ENCODE data around the gene HNF1B.

DNA sequence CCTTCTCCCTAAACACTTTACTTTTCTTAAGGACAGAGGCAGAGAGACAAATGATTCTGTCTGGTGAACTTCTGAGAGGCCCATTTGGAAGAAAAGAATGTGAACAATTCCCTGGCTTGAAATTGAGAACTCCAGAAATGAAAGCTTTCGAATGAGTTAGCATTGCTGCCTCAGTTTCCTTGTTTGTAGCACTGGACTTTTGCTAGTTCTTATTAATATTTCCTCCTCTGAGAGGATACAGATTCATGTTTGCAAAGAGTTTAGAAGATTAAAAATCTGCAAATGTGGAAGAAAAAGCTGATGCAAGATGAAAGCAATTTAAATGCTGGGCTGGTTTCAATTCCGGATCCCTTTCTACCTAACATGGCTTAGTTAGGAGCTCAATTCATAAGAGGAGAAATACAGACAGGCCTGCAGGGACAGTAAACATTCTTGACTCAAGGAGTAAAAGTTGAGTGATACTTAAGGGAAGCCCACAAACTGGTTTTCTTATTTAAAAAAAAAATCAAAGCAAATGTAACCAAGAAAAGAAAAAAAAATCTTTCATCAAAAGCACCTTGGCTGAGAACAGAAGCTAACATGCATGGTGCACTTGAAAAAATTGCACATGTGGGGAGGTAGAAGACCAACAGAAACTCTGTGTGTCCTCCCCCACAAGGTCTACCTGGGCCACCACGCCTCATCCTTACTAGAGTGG is 27.1 kb downstream of the HNF1B start:
- TF ChIP-seq, protein P1, sequence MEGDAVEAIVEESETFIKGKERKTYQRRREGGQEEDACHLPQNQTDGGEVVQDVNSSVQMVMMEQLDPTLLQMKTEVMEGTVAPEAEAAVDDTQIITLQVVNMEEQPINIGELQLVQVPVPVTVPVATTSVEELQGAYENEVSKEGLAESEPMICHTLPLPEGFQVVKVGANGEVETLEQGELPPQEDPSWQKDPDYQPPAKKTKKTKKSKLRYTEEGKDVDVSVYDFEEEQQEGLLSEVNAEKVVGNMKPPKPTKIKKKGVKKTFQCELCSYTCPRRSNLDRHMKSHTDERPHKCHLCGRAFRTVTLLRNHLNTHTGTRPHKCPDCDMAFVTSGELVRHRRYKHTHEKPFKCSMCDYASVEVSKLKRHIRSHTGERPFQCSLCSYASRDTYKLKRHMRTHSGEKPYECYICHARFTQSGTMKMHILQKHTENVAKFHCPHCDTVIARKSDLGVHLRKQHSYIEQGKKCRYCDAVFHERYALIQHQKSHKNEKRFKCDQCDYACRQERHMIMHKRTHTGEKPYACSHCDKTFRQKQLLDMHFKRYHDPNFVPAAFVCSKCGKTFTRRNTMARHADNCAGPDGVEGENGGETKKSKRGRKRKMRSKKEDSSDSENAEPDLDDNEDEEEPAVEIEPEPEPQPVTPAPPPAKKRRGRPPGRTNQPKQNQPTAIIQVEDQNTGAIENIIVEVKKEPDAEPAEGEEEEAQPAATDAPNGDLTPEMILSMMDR (IDR thresholded peaks at IDR 0.05), result no peak
- TF ChIP-seq POLR2A (IDR thresholded peaks at IDR 0.05), result no peak

Data from uterus (tissue), 2 donors.